ENCODE results near the gene MTG2. TPM values are rescaled to one million over a fixed set of nuclear protein-coding genes. Genes with fewer than 3 reads are reported as not detected.

The MTG2 gene
- total and polyA plus RNA-seq, 2 of the 8 experiments (the other 6 are each of a cell fraction or from before 2014, with no cell fraction given), result 14.4 to 22.8 TPM

DNA sequence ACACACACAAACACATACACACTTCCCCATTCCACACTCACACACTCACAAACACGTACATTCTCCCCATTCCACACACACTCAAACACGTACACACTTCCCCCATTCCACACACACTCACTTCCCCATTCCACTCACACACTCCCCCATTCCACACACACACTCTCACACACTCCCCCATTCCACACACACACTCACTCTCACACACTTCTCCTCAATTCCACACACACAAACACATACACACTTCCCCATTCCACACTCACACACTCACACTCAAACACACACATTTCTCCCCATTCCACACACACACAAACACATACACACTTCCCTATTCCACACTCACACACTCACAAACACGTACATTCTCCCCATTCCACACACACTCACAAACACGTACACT, 46.8 kb downstream of the MTG2 start:
- peaks cover 0 to 5% of the 10 kb centered on the region in 2 experiments; a peak in 1 of 4 replicates for H3K9me3 ChIP-seq (ENCODE audit: insufficient read depth in 2 of 2, low read depth in 1 of 2, low read length in 1 of 2)
- no peak for DNase-seq (ENCODE audit: low read depth in 1 of 2, low spot score in 2 of 2)
- peak overlapping the region; percentile 72; the same call in 1 of the 2 replicates for H2BK15ac ChIP-seq (ENCODE audit: low read length)
- peak overlapping the region; percentile 89 for H2AK5ac ChIP-seq (ENCODE audit: low read depth, low read length)
- TF ChIP-seq TEAD4 (IDR thresholded peaks at IDR 0.05; ENCODE audit: low read depth, low read length) (no peak), ASH2L (IDR thresholded peaks at IDR 0.05; ENCODE audit: low read length) (no peak), EP300 (IDR thresholded peaks at IDR 0.05; ENCODE audit: borderline replicate concordance in 1 of 2, low read depth in 2 of 2, low read length in 2 of 2) (no peak), BACH1 (IDR thresholded peaks at IDR 0.05; ENCODE audit: low read length) (no peak), SP1 (IDR thresholded peaks at IDR 0.05; ENCODE audit: low read depth, low read length) (no peak), POU5F1 (IDR thresholded peaks at IDR 0.05; ENCODE audit: low read depth, low read length) (no peak)
- TF ChIP-seq, protein P1, sequence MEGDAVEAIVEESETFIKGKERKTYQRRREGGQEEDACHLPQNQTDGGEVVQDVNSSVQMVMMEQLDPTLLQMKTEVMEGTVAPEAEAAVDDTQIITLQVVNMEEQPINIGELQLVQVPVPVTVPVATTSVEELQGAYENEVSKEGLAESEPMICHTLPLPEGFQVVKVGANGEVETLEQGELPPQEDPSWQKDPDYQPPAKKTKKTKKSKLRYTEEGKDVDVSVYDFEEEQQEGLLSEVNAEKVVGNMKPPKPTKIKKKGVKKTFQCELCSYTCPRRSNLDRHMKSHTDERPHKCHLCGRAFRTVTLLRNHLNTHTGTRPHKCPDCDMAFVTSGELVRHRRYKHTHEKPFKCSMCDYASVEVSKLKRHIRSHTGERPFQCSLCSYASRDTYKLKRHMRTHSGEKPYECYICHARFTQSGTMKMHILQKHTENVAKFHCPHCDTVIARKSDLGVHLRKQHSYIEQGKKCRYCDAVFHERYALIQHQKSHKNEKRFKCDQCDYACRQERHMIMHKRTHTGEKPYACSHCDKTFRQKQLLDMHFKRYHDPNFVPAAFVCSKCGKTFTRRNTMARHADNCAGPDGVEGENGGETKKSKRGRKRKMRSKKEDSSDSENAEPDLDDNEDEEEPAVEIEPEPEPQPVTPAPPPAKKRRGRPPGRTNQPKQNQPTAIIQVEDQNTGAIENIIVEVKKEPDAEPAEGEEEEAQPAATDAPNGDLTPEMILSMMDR (IDR thresholded peaks at IDR 0.05; ENCODE audit: control extremely low read depth in 1 of 3, insufficient read depth in 1 of 3, low read depth in 1 of 3, low read length in 3 of 3), result no peak
- TF ChIP-seq, protein P2, sequence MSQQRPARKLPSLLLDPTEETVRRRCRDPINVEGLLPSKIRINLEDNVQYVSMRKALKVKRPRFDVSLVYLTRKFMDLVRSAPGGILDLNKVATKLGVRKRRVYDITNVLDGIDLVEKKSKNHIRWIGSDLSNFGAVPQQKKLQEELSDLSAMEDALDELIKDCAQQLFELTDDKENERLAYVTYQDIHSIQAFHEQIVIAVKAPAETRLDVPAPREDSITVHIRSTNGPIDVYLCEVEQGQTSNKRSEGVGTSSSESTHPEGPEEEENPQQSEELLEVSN (IDR thresholded peaks at IDR 0.05), result no peak
- TF ChIP-seq, protein P3, sequence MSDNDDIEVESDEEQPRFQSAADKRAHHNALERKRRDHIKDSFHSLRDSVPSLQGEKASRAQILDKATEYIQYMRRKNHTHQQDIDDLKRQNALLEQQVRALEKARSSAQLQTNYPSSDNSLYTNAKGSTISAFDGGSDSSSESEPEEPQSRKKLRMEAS (IDR thresholded peaks at IDR 0.05), result no peak
- no peak overlapping the region for H4K8ac ChIP-seq (ENCODE audit: extremely low read depth, insufficient read depth, low read length)
- H3K27me3 ChIP-seq (replicated peaks in 1 of 4; ENCODE audit: control insufficient read depth in 3 of 4, extremely low read depth in 1 of 4, insufficient read depth in 3 of 4, low read length in 3 of 4), result peaks cover 0 to 11% (median 2%) of the 10 kb centered on the region in 4 experiments; a peak in 3 of 7 replicates
- 0 out of 2 replicates have a peak overlapping the region, but pooled peaks have one; percentile 68 for H2BK12ac ChIP-seq (ENCODE audit: low read depth, low read length)
- H3K14ac ChIP-seq (ENCODE audit: insufficient read length), result no peak overlapping the region
- no peak overlapping the region for H2AFZ ChIP-seq (ENCODE audit: low read length)
- no peak for FAIRE-seq
- CTCF ChIA-PET (ENCODE audit: partially characterized antibody), result no interaction called here
- H3K27ac ChIP-seq (ENCODE audit: low read depth, low read length), result no peak overlapping the region
- peak overlapping the region; percentile 97 for H3K56ac ChIP-seq (replicated peaks; ENCODE audit: insufficient read length, low read depth, low read length)
- H4K5ac ChIP-seq (ENCODE audit: insufficient read length, low read depth, low read length), result no peak overlapping the region
- peaks cover 0 to 15% of the 10 kb centered on the region in 2 experiments for H4K20me1 ChIP-seq (replicated peaks in 1 of 2; ENCODE audit: control insufficient read depth in 1 of 2, insufficient read depth in 2 of 2, low read length in 2 of 2)
- H3K18ac ChIP-seq (ENCODE audit: extremely low read depth, low read length), result no peak overlapping the region
- POLR2A ChIA-PET (ENCODE audit: partially characterized antibody), result no interaction called here
- H3K9ac ChIP-seq (replicated peaks in 1 of 4; ENCODE audit: extremely low read depth in 1 of 4, low read depth in 3 of 4, low read length in 3 of 4), result no peak overlapping the region
- peaks cover 18% of the 10 kb centered on the region for H3K23me2 ChIP-seq (ENCODE audit: low read depth, low read length)
- H2BK20ac ChIP-seq (ENCODE audit: low read length), result no peak overlapping the region
- H2BK5ac ChIP-seq (ENCODE audit: low read depth, low read length), result no peak overlapping the region
- H3K23ac ChIP-seq (ENCODE audit: insufficient read length), result no peak overlapping the region
- H3K4me1 ChIP-seq (replicated peaks in 1 of 4; ENCODE audit: control insufficient read depth in 3 of 4, insufficient read depth in 4 of 4, low read length in 3 of 4), result peaks cover 0 to 7% (median 5%) of the 10 kb centered on the region in 4 experiments; a peak in 5 of 7 replicates
- WGBS, 2 experiments (ENCODE audit: extremely low coverage in 1 of 2, insufficient coverage in 1 of 2, insufficient read length in 1 of 2, insufficient replicate concordance in 2 of 2, low coverage in 1 of 2, low lambda C conversion rate in 2 of 2, missing lambda C conversion rate in 1 of 2), result 83 to 100% methylated on average over 4 of the region's 4 CpGs
- H3K79me2 ChIP-seq (ENCODE audit: control insufficient read depth in 1 of 2, insufficient read depth in 2 of 2, low read length in 2 of 2), result no peaks in the 10 kb centered on the region
- H3K79me1 ChIP-seq (ENCODE audit: low read depth, low read length), result 0 out of 2 replicates have a peak, but pooled peaks cover 2% of the 10 kb centered on the region
- H2BK120ac ChIP-seq (replicated peaks; ENCODE audit: low read depth, low read length), result no peak overlapping the region
- no peaks in the 10 kb centered on the region for H3K36me3 ChIP-seq (ENCODE audit: control insufficient read depth in 2 of 4, insufficient read depth in 4 of 4, low read length in 3 of 4)
- H3K4ac ChIP-seq (replicated peaks; ENCODE audit: insufficient read length, low read depth, low read length), result no peak overlapping the region
- H4K91ac ChIP-seq (replicated peaks; ENCODE audit: insufficient read length, low read length), result peak overlapping the region; percentile 54
- no peak overlapping the region for H3K4me2 ChIP-seq (ENCODE audit: insufficient read depth in 1 of 2, low read depth in 2 of 2, low read length in 2 of 2)
- no peak overlapping the region for H3K4me3 ChIP-seq (ENCODE audit: extremely low read depth in 1 of 4, insufficient read depth in 2 of 4, low read depth in 3 of 4, low read length in 4 of 4)
